Keratinocyte (primary cell): Measurements from ENCODE around the gene OR5B12. TPM values are rescaled to one million over a fixed set of nuclear protein-coding genes. Genes with fewer than 3 reads are reported as not detected.

Source experiments
- DNase-seq: peaks from one replicate; pipeline ENCODE4 v3.0.0-alpha.2; 2011; ENCODE audit warnings: low read depth, missing footprints, low spot score
- FAIRE-seq: peaks from 2 replicates; lab custom pipeline; 2011; peaks lifted over from hg19 to GRCh38; lab: Jason Lieb, UNC
- H2AFZ ChIP-seq: 2 replicates; pipeline ENCODE4 v1.6.0; 2012; ENCODE audit warnings: low read length, control low read depth, inconsistent platforms; ENCODE audit not compliant: control insufficient read depth
- H3K27ac ChIP-seq: 2 replicates; pipeline ENCODE4 v1.5.1; 2011; ENCODE audit warnings: low read length; ENCODE audit not compliant: control insufficient read depth, insufficient read depth
- H3K27me3 ChIP-seq: 3 replicates; pipeline ENCODE4 v1.6.0; 2011; ENCODE audit warnings: low read length; ENCODE audit not compliant: control insufficient read depth, insufficient read depth; ENCODE audit errors: extremely low read depth
- H3K36me3 ChIP-seq, 2 experiments: 2 replicates in 1 of 2; 3 replicates in 1 of 2; pipeline ENCODE4 v1.5.1; 2011; ENCODE audit warnings: low read length in 2 of 2, mild to moderate bottlenecking in 1 of 2; ENCODE audit not compliant: control insufficient read depth in 2 of 2, insufficient read depth in 2 of 2; ENCODE audit errors: extremely low read depth in 1 of 2
- H3K4me1 ChIP-seq: 3 replicates; pipeline ENCODE4 v1.5.1; 2011; ENCODE audit warnings: low read length; ENCODE audit not compliant: control insufficient read depth, insufficient read depth; ENCODE audit errors: extremely low read depth
- H3K4me2 ChIP-seq: 3 replicates; pipeline ENCODE4 v1.6.0; 2011; ENCODE audit warnings: low read depth, low read length; ENCODE audit not compliant: control insufficient read depth, insufficient read depth; ENCODE audit errors: extremely low read depth
- H3K4me3 ChIP-seq, 3 experiments: fragments of 200-600 bp in 1 of 3; sonication (generic) in 1 of 3; 2 replicates in 2 of 3; 3 replicates in 1 of 3; pipeline ENCODE4 v1.5.1; 2011 to 2016; ENCODE audit warnings: low read length in 3 of 3, mild to moderate bottlenecking in 3 of 3, control low read depth in 2 of 3, inconsistent platforms in 1 of 3, low read depth in 1 of 3, mixed read lengths in 1 of 3, mixed run types in 1 of 3, moderate library complexity in 1 of 3; ENCODE audit not compliant: control insufficient read depth in 2 of 3, insufficient read depth in 2 of 3; ENCODE audit errors: extremely low read depth in 1 of 3
- H3K79me2 ChIP-seq: 2 replicates; pipeline ENCODE4 v1.6.0; 2012; ENCODE audit warnings: low read length; ENCODE audit not compliant: control insufficient read depth, insufficient read depth
- H3K9ac ChIP-seq: 3 replicates; pipeline ENCODE4 v1.6.0; 2011; ENCODE audit warnings: low read length; ENCODE audit not compliant: control insufficient read depth, insufficient read depth; ENCODE audit errors: extremely low read depth
- H3K9me1 ChIP-seq: 3 replicates; pipeline ENCODE4 v1.6.0; 2011; ENCODE audit warnings: low read length; ENCODE audit not compliant: control insufficient read depth, insufficient read depth; ENCODE audit errors: extremely low read depth
- H3K9me3 ChIP-seq: 2 replicates; pipeline ENCODE4 v1.5.1; 2012; ENCODE audit warnings: low read depth, low read length; ENCODE audit not compliant: control insufficient read depth
- H4K20me1 ChIP-seq: 3 replicates; pipeline ENCODE4 v1.6.0; 2011; ENCODE audit warnings: low read length; ENCODE audit not compliant: control insufficient read depth, insufficient read depth; ENCODE audit errors: extremely low read depth
- CTCF ChIP-seq, 3 experiments: IDR thresholded peaks in 1 of 3; conservative IDR thresholded peaks in 1 of 3; optimal IDR thresholded peaks in 1 of 3; 2 replicates in 2 of 3; 3 replicates in 1 of 3; pipeline versions ENCODE3 to v1.5.1; 2011; ENCODE audit warnings: low read length in 3 of 3, mild to moderate bottlenecking in 3 of 3, moderate library complexity in 2 of 3, control low read depth in 1 of 3, inconsistent platforms in 1 of 3; ENCODE audit not compliant: insufficient read depth in 2 of 3; ENCODE audit errors: extremely low read depth in 1 of 3
- EZH2 ChIP-seq: IDR thresholded peaks from one replicate; pipeline ENCODE4 v1.6.1; 2012; ENCODE audit warnings: inconsistent platforms, mild to moderate bottlenecking, low read length, moderate library complexity
- dilution Hi-C: fragments of 300-500 bp; cut with MboI; formaldehyde crosslinking; loops from one replicate; pipeline ENCODE4 v1.7.0; 2020; ENCODE audit warnings: low sequenced_read_pairs; ENCODE audit not compliant: extremely low pct_ligation_motif_present
- polyA plus RNA-seq, 5 experiments: library from polyadenylated mRNA; depleted of rRNA in 3 of 5; stranded (reverse) in 3 of 5; stranded (forward) in 1 of 5; unstranded in 1 of 5; fragments of >200 nt; gene quantifications; 1 replicate in 1 of 5; 2 replicates in 3 of 5; 3 replicates in 1 of 5; pipeline versions ENCODE4 v1.2.1 to v1.2.3, GENCODE V29; 2011 to 2012; ENCODE audit warnings: missing spikeins in 2 of 5, low read depth in 1 of 5, low replicate concordance in 1 of 5

OR5B12 gene
- polyA plus RNA-seq, 1 donor (not counting 4 experiments of a cell fraction or from before 2014, with no cell fraction given), result not detected

DNA sequence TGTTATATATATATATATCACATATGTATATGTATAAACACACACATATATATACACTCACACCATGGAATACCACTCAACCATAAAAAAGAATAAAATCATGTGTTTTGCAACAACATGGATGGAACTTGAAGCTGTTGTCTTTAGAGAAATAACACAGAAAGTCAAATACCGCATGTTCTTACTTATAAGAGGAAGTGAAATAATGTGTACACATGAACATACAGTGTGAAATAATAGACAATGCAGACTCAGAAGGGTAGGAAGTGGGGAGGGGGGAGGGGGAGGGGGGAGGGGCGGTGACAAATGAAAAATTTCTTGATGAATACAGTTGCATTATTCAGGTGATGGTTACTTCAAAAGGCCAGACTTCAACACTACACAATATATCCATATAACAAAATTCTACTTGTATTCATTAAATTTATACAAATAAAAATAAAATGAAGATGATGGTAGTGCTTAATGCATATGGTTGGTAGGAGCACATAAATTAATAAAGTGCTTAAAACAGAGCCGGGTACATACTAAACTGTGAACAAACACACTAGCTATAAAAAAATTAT, 8.3 kb downstream of the OR5B12 start:
- no peak overlapping the region for H3K4me2 ChIP-seq
- H4K20me1 ChIP-seq, result no peaks in the 10 kb centered on the region
- no peak overlapping the region for H3K27ac ChIP-seq
- DNase-seq, result no peak
- H3K79me2 ChIP-seq, result no peaks in the 10 kb centered on the region
- H3K4me3 ChIP-seq, result no peak overlapping the region
- no peak overlapping the region for H3K9ac ChIP-seq
- no peaks in the 10 kb centered on the region for H3K9me1 ChIP-seq
- H3K4me1 ChIP-seq, result no peaks in the 10 kb centered on the region
- no peaks in the 10 kb centered on the region for H3K9me3 ChIP-seq
- H3K36me3 ChIP-seq, result no peaks in the 10 kb centered on the region
- TF ChIP-seq EZH2, result no peak
- H2AFZ ChIP-seq, result no peak overlapping the region
- dilution Hi-C loops, result no loop called here
- no peaks in the 10 kb centered on the region for H3K27me3 ChIP-seq
- FAIRE-seq, result no peak

DNA sequence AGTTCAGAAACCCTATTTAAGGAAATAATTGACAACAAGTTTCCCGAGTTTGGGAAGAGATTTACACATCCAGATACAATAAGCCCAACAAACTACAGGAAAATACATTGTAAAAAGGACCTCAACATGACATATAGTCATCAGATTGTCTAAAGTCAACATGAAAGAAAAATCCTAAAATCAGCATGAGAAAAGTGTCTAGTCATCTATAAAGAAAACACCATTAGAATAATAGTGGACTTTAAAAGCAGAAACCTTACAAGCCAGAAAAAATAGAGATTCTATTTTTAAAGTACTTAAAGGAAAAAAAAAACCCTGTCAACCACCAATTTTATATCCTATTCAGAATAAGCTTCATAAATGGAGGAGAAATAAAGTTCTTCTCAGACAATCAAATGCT, 12.8 kb downstream of the OR5B12 start:
- Histone ChIP-seq H3K27ac (no peak overlapping the region), H3K4me3 (no peak overlapping the region), H2AFZ (no peak overlapping the region), H3K27me3 (no peaks in the 10 kb centered on the region), H3K4me1 (no peaks in the 10 kb centered on the region), H3K79me2 (no peaks in the 10 kb centered on the region), H3K9me3 (no peaks in the 10 kb centered on the region), H4K20me1 (no peaks in the 10 kb centered on the region), H3K4me2 (no peak overlapping the region), H3K9ac (no peak overlapping the region), H3K36me3 (no peaks in the 10 kb centered on the region), H3K9me1 (no peaks in the 10 kb centered on the region)
- DNase-seq (no peak), FAIRE-seq (no peak)
- TF ChIP-seq EZH2 (no peak), CTCF (optimal IDR thresholded peaks at IDR 0.05 in 1 of 3, IDR thresholded peaks at IDR 0.05 in 1 of 3, conservative IDR thresholded peaks at IDR 0.05 in 1 of 3; ENCODE audit: extremely low read depth in 1 of 3, insufficient read depth in 2 of 3, low read length in 3 of 3) (no peak)
- dilution Hi-C loops, result no loop called here

- Histone ChIP-seq H3K9ac (no peak within 1 kb of the TSS), H3K9me3 (no peaks in the 10 kb centered on the region), H2AFZ (no peak within 1 kb of the TSS), H3K36me3 (no peaks in the 10 kb centered on the region), H3K79me2 (no peaks in the 10 kb centered on the region), H3K9me1 (no peaks in the 10 kb centered on the region), H3K4me1 (no peaks in the 10 kb centered on the region), H4K20me1 (no peaks in the 10 kb centered on the region), H3K27me3 (no peaks in the 10 kb centered on the region), H3K4me3 (no peak within 1 kb of the TSS), H3K27ac (no peak within 1 kb of the TSS), H3K4me2 (no peak within 1 kb of the TSS)
- FAIRE-seq, result no peak
- TF ChIP-seq EZH2 (no peak), CTCF (optimal IDR thresholded peaks at IDR 0.05 in 1 of 3, IDR thresholded peaks at IDR 0.05 in 1 of 3, conservative IDR thresholded peaks at IDR 0.05 in 1 of 3; ENCODE audit: extremely low read depth in 1 of 3, insufficient read depth in 2 of 3, low read length in 3 of 3) (no peak)
- DNase-seq, result no peak
- dilution Hi-C loops, result no loop called here
Observed at GRCh38 chr11:58428021-58428420, 14.0 kb downstream of the OR5B12 start, which contains the start of gene OR5B2. Gene OR5B2, minus strand, starts transcription at chr11:58428121. Its CDS starts 4,860 bp downstream, at chr11:58423261.
